HG03469 (cell line): ENCODE measurements around the gene ATP10B.
"Not testable (repeated sequence)": the region's sequence is repeated elsewhere in the genome, so short reads cannot be mapped to it uniquely, and the experiment has no call there.

ENCODE experiments used
- ATAC-seq: cut with Tn5 transposase; IDR thresholded peaks from one replicate; pipeline ENCODE4 v1.9.1; 2021; ENCODE audit warnings: mild to moderate bottlenecking, moderate library complexity, moderate number of reproducible peaks; ENCODE audit not compliant: unreplicated experiment

ATP10B gene

GRCh38 chr5:160769301-160769700, 82.7 kb downstream of the ATP10B start:
- ATAC-seq, result no peak

DNA sequence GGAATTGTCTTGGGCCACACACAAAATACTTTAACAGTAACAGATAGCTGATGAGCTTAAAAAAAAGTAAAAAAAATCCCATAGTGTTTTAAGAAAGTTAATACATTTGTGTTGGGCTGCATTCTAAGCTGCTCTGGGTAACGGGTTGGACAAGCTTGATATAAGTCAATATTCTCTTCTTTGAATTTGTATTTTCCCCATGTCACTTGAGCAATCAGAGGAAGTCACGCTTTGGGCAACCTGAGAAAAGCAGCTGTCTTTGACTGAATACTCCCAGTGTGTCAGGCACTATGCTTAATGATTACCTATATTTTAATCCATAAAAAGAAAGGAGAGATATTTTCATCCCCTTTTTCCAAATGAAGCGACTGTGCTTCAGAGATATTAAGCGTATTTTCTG, 84.9 kb downstream of the ATP10B start:
- ATAC-seq, result no peak

- ATAC-seq, result no peak
Observed at GRCh38 chr5:160760008-160760407, 92.0 kb downstream of the ATP10B start.

DNA sequence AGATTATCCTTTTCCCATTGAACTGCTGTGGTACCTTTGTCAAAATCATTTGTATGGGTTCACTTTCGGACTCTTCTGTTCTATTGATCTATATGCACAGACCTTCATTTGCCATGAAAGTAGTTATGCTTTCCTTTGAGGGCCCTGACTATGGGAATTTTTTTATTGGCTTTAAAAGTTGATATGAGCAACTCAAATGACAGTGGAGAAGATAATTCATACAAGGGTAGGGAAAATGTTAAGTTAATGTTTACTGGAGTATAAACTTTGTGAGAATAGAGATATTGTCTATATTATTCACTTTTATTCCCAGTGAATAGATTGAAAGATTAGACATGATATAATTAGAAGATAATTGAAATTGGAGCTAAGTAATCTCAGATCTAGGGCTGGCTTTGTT, 94.8 kb downstream of the ATP10B start:
- ATAC-seq, result no peak

DNA sequence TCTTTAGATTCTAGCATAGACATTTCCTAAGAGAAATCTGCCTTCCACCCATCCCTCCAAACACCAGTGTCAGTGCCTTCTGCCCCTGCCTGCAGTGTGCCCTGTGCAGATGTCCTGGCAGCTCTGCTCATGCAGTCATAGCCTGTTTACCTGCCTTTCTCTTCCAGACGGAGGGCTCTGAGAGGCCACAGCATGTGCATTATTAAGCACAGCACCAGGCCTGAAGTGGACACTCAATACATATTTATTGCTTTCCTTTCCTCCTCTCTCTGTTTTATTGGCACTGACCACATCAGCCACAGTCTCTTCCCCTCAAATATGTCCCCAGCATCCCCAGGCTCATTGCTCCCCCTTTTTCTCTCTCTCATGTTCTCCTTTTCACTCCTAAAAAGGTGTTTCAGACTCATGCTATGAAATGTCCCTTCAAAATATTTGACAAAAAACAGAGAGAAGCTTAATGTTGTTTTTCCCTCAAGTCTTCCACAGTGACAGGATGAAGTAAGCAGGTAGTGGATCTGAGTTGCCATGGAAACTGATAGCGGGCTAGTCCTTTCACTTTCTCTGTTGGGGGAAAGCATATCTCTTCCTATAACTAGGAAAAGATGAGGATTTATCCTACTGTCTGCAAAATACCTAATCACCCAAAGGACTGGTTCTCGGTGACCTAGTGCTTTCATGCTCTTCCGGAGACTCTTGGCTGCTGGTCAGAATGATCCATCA, 100.9 kb downstream of the ATP10B start:
- ATAC-seq, result no peak

- no peak for ATAC-seq
Observed at GRCh38 chr5:160749682-160750081, 102.3 kb downstream of the ATP10B start.

DNA sequence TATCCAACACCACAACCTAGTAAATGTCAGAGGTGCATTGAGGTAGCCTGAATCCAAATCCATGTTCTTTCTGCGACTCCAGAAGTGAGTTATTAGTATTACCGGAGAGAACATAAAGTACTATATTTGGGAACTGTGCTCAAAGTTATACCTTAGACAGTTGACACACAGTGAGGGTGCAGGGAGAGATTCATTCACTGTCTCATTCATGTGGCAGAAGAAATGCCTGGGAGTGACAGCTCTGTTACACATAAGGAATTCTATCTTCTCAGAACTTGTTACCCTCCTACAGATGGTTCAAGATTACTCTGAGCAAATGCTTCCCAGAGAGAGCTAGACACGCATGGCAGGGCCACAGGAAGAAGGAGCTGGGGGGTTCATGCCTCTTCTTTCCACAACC, 103.0 kb downstream of the ATP10B start:
- no peak for ATAC-seq

GRCh38 chr5:160747987-160748386, 104.0 kb downstream of the ATP10B start:
- ATAC-seq, result no peak

GRCh38 chr5:160747559-160747958, 104.5 kb downstream of the ATP10B start:
- ATAC-seq, result no peak

- ATAC-seq, result no peak
Observed at GRCh38 chr5:160744268-160745101, 107.5 kb downstream of the ATP10B start.

DNA sequence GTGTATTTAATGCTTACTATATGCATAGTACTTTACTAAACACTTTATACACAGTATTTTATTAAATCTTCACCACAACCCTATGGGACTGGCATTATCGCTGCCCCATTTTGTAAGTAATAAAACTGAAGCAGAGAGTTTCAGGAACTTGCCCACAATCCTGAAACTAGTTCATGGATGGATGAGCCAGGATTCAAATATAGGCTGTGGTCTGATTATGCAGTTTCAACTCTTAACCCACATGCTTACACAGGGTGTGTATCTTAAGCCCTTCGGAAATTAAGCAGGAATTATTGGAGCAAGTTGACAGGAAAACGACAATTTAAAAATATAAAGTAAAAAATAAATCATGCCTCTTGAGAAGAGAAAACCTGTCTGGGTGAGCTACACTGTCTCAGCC, 109.0 kb downstream of the ATP10B start:
- ATAC-seq, result peak; percentile 80

DNA sequence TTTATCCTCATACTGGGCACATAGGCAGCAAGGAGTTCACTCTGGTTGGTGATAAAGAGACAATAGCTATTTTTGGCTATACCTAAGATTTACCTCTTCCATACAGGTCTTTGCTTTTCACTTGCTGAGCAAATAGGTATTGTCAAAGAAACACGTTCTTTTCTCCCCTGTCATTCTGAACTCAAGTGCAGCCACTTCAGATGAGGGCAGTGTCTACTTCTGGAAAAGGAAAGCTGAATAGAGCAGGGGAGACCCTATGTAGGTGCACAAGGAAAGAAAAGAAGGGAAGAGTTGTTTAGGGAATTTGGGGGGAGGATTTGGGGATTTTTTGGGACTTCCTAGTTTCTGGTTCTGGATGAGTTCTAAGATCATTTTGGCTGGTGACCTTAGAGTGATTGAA, 109.6 kb downstream of the ATP10B start:
- no peak for ATAC-seq

GRCh38 chr5:160727296-160727997, 124.6 kb downstream of the ATP10B start:
- no peak for ATAC-seq

- no peak for ATAC-seq
Observed at GRCh38 chr5:160726721-160727120, 125.3 kb downstream of the ATP10B start.

DNA sequence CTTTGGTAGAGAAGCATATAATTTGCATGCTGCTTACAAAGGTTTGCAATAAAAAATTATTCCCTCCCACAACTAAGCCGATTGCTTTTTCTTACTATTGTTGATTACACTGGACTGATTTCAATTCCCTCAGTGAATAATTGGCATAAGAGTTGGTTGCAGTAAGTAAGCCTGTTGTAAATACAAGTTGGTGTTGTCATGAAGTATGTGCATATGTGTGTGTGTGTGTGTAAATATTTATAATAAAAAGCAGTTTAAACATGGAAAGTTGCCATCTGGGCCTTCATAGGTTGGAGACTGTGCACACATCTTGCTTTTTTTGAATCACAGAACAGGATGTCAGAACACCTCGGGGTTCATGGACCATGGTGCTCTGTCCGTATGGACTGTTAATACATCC, 131.2 kb downstream of the ATP10B start:
- no peak for ATAC-seq

DNA sequence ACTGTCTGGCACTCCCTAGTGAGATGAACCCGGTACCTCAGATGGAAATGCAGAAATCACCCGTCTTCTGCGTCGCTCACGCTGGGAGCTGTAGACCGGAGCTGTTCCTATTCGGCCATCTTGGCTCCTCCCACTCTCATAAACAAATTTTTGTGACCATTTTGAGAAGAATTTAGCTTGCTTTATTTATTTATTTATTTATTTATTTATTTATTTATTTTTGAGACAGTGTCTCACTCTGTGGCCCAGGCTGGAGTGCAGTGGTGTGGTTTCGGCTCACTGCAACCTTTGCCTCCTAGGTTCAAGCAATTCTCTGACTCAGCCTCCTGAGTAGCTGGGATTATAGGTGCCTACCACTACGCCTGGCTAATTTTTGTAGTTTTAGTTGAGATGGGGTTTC, 136.5 kb downstream of the ATP10B start:
- ATAC-seq, result not testable (repeated sequence)

DNA sequence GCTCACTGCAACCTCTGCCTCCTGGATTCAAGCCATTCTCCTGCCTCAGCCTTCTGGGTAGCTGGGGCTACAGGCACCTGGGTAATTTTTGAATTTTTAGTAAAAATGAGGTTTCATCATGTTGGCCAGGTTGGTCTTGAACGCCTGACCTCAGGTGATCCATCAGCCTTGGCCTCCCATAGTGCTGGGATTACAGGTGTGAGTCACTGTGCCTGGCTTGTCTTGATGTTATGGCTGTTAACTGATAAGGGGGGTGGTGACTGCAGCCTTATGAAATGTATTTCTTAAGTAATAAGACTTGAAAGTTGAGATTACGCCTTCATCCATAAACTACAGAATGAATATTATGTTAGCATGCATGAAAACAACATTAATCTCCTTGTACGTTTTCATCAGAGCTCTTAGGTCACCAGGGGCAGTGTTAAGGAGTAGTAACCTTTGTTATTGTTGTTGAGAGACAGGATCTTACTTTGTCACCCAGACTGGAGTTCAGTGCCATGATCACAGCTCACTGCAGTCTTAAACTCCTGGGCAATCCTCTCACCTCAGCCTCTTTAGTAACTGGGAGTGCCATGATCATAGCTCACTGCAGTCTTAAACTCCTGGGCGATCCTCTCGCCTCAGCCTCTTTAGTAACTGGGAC, 148.3 kb downstream of the ATP10B start:
- no peak for ATAC-seq

DNA sequence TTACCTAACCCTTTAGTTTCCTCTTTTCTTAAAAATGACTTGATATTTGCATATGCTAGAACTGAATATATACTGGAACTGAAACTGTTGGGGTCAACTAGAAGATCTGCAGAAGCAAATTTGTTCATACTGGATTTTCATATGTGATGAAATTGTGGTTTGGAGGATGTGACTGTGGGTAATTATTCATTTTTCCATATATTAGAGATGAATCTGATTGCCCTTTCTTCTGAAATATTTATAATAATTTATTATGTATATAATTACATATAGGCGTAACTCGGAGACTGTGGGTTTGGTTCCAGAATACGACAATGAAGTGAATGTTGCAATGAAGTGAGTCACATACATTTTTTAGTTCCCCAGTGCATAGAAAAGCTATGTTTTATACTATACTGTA, 149.1 kb downstream of the ATP10B start:
- ATAC-seq, result peak; percentile 96

DNA sequence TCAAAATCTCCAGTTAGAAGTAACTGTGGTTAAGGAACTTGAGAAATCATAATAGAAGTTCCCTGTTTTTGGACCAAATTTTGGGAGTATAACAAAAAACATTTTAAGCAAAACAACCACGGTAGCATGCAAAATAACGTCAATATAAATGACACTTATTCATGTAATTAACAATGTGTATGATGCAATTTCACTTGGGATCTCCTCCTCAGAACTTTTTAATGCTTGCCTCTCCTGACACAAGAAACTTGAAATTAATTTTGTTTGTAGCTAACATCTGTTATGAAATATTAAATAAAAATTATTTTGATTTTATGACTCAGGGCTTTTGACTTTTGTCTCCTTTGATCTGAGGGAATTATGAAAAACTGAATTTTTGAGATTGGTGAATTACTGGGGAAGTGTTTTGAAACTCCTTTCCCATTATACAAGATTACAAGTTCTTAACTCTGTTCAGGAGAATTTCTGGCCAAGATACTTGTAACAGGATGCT, 149.7 kb downstream of the ATP10B start:
- no peak for ATAC-seq

GRCh38 chr5:160701403-160701802, 150.6 kb downstream of the ATP10B start:
- no peak for ATAC-seq

DNA sequence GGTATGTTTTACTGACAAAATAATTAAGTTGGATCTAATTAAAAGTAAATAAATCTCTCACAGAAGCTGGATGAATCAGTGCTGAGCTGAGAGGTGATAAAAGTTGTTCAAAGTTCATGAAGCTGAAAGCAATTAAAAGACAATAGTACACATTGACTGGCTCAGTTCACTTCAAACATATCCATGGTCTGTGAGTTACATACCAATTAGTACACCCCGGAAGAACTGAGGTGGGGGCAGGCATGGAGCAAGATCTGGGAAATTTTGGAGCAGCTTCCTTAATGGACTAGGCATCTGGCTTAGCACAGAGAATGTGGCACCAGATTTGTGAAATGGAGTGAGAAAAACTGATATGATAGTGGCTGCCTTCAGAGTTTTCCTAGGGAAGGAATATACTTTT, 152.7 kb downstream of the ATP10B start:
- ATAC-seq, result no peak
